ENCODE data around the gene RAB3GAP1.

The RAB3GAP1 gene

GRCh38 chr2:135219226-135219625, 167.1 kb downstream of the RAB3GAP1 start:
- no peak for DNase-seq (ENCODE audit: low read depth)
- in situ Hi-C loops (cut with HindIII; ENCODE audit: low sequenced_read_pairs) = no loop called here
- TF ChIP-seq CTCF (IDR thresholded peaks at IDR 0.05; ENCODE audit: low read depth, low read length, missing control alignments) = no peak
- H3K4me3 ChIP-seq (ENCODE audit: low read depth, low read length) = no peak overlapping the region
